ENCODE data around the gene HSPA12B. TPM values are rescaled to one million over a fixed set of nuclear protein-coding genes. Genes with fewer than 3 reads are reported as not detected.

Gene HSPA12B
- total and polyA plus RNA-seq, 2 of the 13 experiments (the other 11 are each of a cell fraction or from before 2014, with no cell fraction given) = 0.01 TPM; not detected in 1

- in situ Hi-C loops (cut with HindIII; ENCODE audit: extremely low pct_ligation_motif_present, low pct_unique_long_range_greater_than_20kb) (no loop called here), intact Hi-C loops (cut with micrococcal nuclease; ENCODE audit: unreplicated experiment) (no loop called here)
- Histone ChIP-seq H3K27me3 (ENCODE audit: control insufficient read depth in 1 of 2, insufficient read depth in 2 of 2, low read length in 2 of 2) (peaks cover 23 to 80% of the 10 kb centered on the region in 2 experiments; a peak in 4 of 5 replicates), H3K4me3 (replicated peaks in 1 of 3; ENCODE audit: insufficient read depth in 1 of 3, low read depth in 2 of 3, low read length in 3 of 3) (no peak overlapping the region), H3K9ac (ENCODE audit: insufficient read depth, low read depth, low read length) (no peak overlapping the region), H3K9me3 (ENCODE audit: low read length) (peaks cover 5% of the 10 kb centered on the region; the same call in 1 of the 2 replicates), H3K27ac (ENCODE audit: extremely low read length, insufficient read depth, low read length) (no peak overlapping the region), H3K4me1 (ENCODE audit: insufficient read depth, low read length) (peaks cover 9% of the 10 kb centered on the region; the same call in 1 of the 2 replicates), H2AFZ (ENCODE audit: low read length) (no peak overlapping the region), H4K20me1 (ENCODE audit: insufficient read depth, low read length) (no peaks in the 10 kb centered on the region; the same call in 1 of the 2 replicates), H3K4me2 (ENCODE audit: low read depth, low read length) (no peak overlapping the region), H3K79me2 (ENCODE audit: insufficient read depth, low read length) (no peaks in the 10 kb centered on the region), H3K36me3 (replicated peaks in 1 of 2; ENCODE audit: control insufficient read depth in 1 of 2, insufficient read depth in 2 of 2, low read length in 2 of 2) (no peaks in the 10 kb centered on the region)
- BruUV-seq (replicated peaks) = no TSS peak
- TF ChIP-seq PAX8 (CRISPR knock-in tag; IDR thresholded peaks at IDR 0.05; ENCODE audit: borderline replicate concordance) (0 out of 2 replicates have a peak, but pooled peaks have one; percentile 4), CCDC6 (CRISPR knock-in tag; IDR thresholded peaks at IDR 0.05) (no peak)
- TF ChIP-seq, protein P1, sequence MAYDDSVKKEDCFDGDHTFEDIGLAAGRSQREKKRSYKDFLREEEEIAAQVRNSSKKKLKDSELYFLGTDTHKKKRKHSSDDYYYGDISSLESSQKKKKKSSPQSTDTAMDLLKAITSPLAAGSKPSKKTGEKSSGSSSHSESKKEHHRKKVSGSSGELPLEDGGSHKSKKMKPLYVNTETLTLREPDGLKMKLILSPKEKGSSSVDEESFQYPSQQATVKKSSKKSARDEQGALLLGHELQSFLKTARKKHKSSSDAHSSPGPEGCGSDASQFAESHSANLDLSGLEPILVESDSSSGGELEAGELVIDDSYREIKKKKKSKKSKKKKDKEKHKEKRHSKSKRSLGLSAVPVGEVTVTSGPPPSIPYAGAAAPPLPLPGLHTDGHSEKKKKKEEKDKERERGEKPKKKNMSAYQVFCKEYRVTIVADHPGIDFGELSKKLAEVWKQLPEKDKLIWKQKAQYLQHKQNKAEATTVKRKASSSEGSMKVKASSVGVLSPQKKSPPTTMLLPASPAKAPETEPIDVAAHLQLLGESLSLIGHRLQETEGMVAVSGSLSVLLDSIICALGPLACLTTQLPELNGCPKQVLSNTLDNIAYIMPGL (CRISPR knock-in tag; IDR thresholded peaks at IDR 0.05; ENCODE audit: borderline replicate concordance in 1 of 2, low read depth in 1 of 2) = 0 out of 4 replicates have a peak, but pooled peaks of 1 of the 2 experiments have one; percentile 29
- 36% methylated on average over 12 of the region's 13 CpGs for WGBS (ENCODE audit: low lambda C conversion rate)
- DNase-seq (ENCODE audit: low spot score) = no peak
- CTCF ChIA-PET (ENCODE audit: low intra/inter-chr PET ratio, low total read pairs) = no interaction called here
- POLR2A ChIA-PET = no interaction called here
- no peak for ATAC-seq
- FAIRE-seq = no peak
Measured at GRCh38 chr20:3693376-3693775, 39.1 kb upstream of the HSPA12B start.

DNA sequence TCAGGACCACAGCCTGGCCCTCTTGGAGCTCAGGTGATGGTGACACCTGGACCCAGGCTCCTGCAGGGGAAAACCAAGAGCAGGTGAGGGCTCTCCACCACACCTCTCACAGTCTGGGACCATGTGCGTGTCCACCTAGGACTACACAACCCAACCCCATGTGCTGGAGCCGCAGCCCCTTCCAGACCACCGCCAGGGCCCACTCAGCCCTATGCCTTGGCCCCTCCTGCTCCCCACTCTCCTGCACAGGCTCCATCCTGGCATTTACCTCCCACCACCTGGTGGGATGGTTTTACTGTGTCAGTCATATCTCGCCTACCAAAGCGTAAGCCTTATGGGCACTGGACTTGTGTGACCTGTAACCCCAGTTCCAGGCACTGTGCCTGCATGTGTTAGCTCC lies 37.6 kb upstream of the HSPA12B start:
- 48% methylated on average over 5 of the region's 5 CpGs for WGBS (ENCODE audit: low lambda C conversion rate)
- no peaks in the 10 kb centered on the region for H3K36me3 ChIP-seq (replicated peaks in 1 of 2; ENCODE audit: control insufficient read depth in 1 of 2, insufficient read depth in 2 of 2, low read length in 2 of 2)
- no peaks in the 10 kb centered on the region; the same call in 1 of the 2 replicates for H4K20me1 ChIP-seq (ENCODE audit: insufficient read depth, low read length)
- in situ Hi-C loops (cut with HindIII; ENCODE audit: extremely low pct_ligation_motif_present, low pct_unique_long_range_greater_than_20kb) (no loop called here), intact Hi-C loops (cut with micrococcal nuclease; ENCODE audit: unreplicated experiment) (no loop called here)
- DNase-seq (ENCODE audit: low spot score) = no peak
- ATAC-seq = no peak
- H2AFZ ChIP-seq (ENCODE audit: low read length) = no peak overlapping the region
- H3K4me1 ChIP-seq (ENCODE audit: insufficient read depth, low read length) = peaks cover 9% of the 10 kb centered on the region; the same call in 1 of the 2 replicates
- BruUV-seq (replicated peaks) = no TSS peak
- H3K27ac ChIP-seq (ENCODE audit: extremely low read length, insufficient read depth, low read length) = no peak overlapping the region
- H3K9me3 ChIP-seq (ENCODE audit: low read length) = peaks cover 5% of the 10 kb centered on the region; the same call in 1 of the 2 replicates
- H3K79me2 ChIP-seq (ENCODE audit: insufficient read depth, low read length) = no peaks in the 10 kb centered on the region
- H3K4me3 ChIP-seq (replicated peaks in 1 of 3; ENCODE audit: insufficient read depth in 1 of 3, low read depth in 2 of 3, low read length in 3 of 3) = no peak overlapping the region
- TF ChIP-seq GTF2F1 (IDR thresholded peaks at IDR 0.05; ENCODE audit: low read length) (no peak), ZNF354B (CRISPR knock-in tag; IDR thresholded peaks at IDR 0.05) (0 out of 2 replicates have a peak, but pooled peaks have one; percentile 56)
- H3K9ac ChIP-seq (ENCODE audit: insufficient read depth, low read depth, low read length) = no peak overlapping the region
- ChIA-PET POLR2A (no interaction called here), CTCF (ENCODE audit: low intra/inter-chr PET ratio, low total read pairs) (no interaction called here)
- no peak overlapping the region for H3K4me2 ChIP-seq (ENCODE audit: low read depth, low read length)
- no peak for FAIRE-seq
- peaks cover 24 to 77% of the 10 kb centered on the region in 2 experiments; a peak in 3 of 5 replicates for H3K27me3 ChIP-seq (ENCODE audit: control insufficient read depth in 1 of 2, insufficient read depth in 2 of 2, low read length in 2 of 2)

Data from HepG2 (cell line).